Stimulated activated CD4-positive, alpha-beta T cell treated with anti-CD3 and anti-CD28 coated beads, Interleukin-2, amount 100 ng/mL, for 24 hours (primary cell): ENCODE measurements around the gene ING5.
A peak's percentile ranks its signal among the peaks of the same experiment; 100 is the strongest.
"Not testable (repeated sequence)": the region's sequence is repeated elsewhere in the genome, so short reads cannot be mapped to it uniquely, and the experiment has no call there.

Experiments
- DNase-seq, 2 donors: peaks; one replicate each; pipeline ENCODE4 v3.0.0-alpha.2; 2020

Gene ING5

GRCh38 chr2:241701399-241702154, at the start of gene ING5:
ING5 (plus strand) TSS chr2:241702039; CDS start chr2:241702066, 27 bp downstream.
- DNase-seq, result peak; percentile 99

GRCh38 chr2:241652142-241652541, 49.7 kb upstream of the ING5 start:
- DNase-seq, result no peak

- no peak for DNase-seq
Measured at GRCh38 chr2:241652722-241653121, 49.1 kb upstream of the ING5 start.

- no peak for DNase-seq
Measured at GRCh38 chr2:241653210-241653750, 48.6 kb upstream of the ING5 start.

- no peak for DNase-seq
Measured at GRCh38 chr2:241654551-241654950, 47.3 kb upstream of the ING5 start.

- no peak for DNase-seq
Measured at GRCh38 chr2:241655516-241656189, 46.2 kb upstream of the ING5 start.

- no peak for DNase-seq
Measured at GRCh38 chr2:241656190-241656741, 45.6 kb upstream of the ING5 start.

GRCh38 chr2:241657786-241658254, 44.0 kb upstream of the ING5 start:
- no peak for DNase-seq

GRCh38 chr2:241658296-241658695, 43.5 kb upstream of the ING5 start:
- DNase-seq, result no peak

GRCh38 chr2:241659150-241659739, 42.6 kb upstream of the ING5 start:
- peak; percentile 44 to 46 for DNase-seq

- no peak for DNase-seq
Measured at GRCh38 chr2:241660593-241661213, 41.1 kb upstream of the ING5 start.

GRCh38 chr2:241662731-241663130, 39.1 kb upstream of the ING5 start:
- not testable (repeated sequence) for DNase-seq

- DNase-seq, result no peak
Measured at GRCh38 chr2:241665731-241666440, 36.0 kb upstream of the ING5 start.

- no peak for DNase-seq
Measured at GRCh38 chr2:241666627-241667400, 35.0 kb upstream of the ING5 start.

- DNase-seq, result no peak
Measured at GRCh38 chr2:241668354-241668753, 33.5 kb upstream of the ING5 start.

GRCh38 chr2:241668839-241669238, 33.0 kb upstream of the ING5 start:
- no peak for DNase-seq

GRCh38 chr2:241670333-241671110, 31.3 kb upstream of the ING5 start:
- DNase-seq, result no peak

GRCh38 chr2:241671457-241672240, 30.2 kb upstream of the ING5 start:
- no peak for DNase-seq
